Lower leg skin (tissue), 3 donors: ENCODE data around the gene XPC.

Experiments
- CTCF ChIP-seq, 3 donors: fragments of 450-650 bp; IDR thresholded peaks; one replicate each; pipeline ENCODE4 v1.5.1; 2016; ENCODE audit warnings: antibody characterized with exemption in 3 of 3, mild to moderate bottlenecking in 3 of 3, moderate library complexity in 2 of 3
- POLR2A ChIP-seq, 2 donors: fragments of 450-650 bp; IDR thresholded peaks; one replicate each; pipeline ENCODE4 v1.6.1; 2016 to 2017; ENCODE audit warnings: antibody characterized with exemption in 2 of 2, mild to moderate bottlenecking in 1 of 2, moderate library complexity in 1 of 2

GRCh38 chr3:14183015-14183577 lies 4.7 kb upstream of the XPC start:
- no peak for TF ChIP-seq CTCF (IDR thresholded peaks at IDR 0.05)
- no peak for TF ChIP-seq POLR2A (IDR thresholded peaks at IDR 0.05)
